Activated CD4-positive, alpha-beta T cell treated with anti-CD3 and anti-CD28 coated beads for 1 hour (primary cell): ENCODE results near the gene DOC2A.

Experiments
- DNase-seq: peaks from one replicate; pipeline ENCODE4 v3.0.0-alpha.2; 2020

The DOC2A gene

GRCh38 chr16:30003670-30004423 lies 7.0 kb downstream of the DOC2A start:
- DNase-seq, result no peak

DNA sequence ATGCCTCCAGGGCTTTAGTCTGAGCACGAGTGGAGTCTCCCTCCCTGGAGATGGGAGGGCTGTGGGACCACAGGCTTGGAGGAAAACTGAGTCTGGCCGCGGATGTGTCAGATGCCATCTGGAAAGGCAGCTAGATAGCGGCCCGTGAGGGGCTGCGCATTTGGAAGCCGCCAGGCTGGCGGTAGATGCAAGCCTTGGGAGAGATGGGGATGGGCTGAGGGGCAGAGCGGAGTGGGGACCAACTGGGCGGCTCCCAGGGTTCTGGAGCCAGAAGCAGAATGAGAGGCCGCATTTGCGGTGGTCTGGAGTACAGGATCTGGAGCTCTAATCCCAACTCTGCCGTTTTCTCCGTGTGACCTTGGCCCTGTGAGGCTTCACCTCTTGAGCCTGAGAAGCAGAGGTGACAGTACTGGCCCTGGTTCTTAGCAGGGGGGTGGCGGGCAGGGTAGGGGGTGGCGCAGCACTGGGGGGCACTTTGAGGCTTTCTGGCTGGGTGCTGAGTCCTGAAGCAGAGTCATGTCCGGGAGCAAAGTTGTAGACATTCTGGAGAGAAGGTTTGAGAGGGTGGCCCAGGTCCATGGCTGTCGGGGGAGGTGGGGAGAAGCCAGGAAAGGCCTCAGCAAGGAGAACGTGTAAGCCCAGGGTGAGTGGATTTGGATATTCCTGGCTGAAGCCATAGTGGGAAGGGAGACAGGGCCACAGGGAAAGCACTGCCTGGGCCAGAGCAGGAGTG lies 8.0 kb downstream of the DOC2A start:
- no peak for DNase-seq

- no peak for DNase-seq
Observed at GRCh38 chr16:30000735-30001631, 9.8 kb downstream of the DOC2A start.

DNA sequence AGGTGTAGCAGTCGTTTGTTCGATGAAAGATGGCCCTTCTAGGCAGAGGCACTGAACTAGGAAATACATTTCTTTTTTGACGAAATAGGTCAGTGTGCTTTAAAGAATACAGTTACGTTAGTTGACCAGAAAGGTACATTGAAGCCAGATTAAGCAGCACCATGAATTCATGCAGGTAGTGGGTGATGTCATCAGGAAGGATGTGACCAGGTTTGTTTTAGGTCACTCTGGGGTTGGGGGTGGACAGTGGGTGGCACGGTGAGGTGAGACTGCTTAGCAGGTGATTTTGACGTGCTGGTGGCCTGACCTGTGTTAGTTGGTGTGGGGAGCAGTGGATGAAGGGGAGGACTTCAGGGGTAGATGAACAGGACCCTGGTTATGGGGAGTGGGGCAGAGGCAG lies 11.2 kb downstream of the DOC2A start:
- DNase-seq, result no peak

GRCh38 chr16:29996766-29997250 lies 14.0 kb downstream of the DOC2A start:
- no peak for DNase-seq

DNA sequence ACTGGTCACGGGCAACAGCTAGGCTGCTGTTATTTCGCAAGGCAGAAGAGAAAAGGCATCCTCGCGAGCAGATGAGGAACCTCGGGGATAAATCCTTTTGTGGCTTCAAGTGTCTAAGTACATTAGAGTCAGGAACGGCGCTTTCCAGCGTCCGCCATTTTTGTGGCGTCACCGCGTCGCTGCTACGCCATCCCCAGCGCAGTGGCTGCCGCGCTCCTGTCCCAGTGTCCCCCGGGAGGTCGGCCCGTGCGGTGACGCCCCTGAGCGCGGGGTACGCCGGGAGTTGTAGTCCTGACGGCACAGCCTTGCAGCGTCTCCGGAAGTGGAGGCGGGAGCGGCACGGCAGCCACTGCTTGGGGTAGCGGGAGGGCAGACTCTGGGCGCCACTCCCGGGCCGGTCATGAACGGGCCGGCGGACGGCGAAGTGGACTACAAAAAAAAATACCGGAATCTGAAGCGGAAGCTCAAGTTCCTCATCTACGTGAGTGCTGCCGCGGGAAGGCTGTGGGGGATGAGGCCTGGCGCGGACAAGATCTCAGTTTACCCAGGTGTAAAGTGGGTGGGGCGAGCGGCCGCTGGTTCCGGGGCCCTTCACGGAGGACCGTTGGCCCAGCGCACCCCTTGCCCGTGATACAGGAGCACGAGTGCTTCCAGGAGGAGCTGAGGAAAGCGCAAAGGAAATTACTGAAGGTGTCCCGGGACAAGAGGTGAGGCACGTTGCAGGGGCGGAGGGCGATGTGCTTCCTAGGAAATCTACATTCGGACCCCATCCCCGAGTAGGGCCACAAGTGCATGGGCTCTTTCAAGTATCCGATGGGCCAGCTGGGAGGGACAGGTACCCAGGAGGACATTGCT lies 14.7 kb downstream of the DOC2A start, which contains the start of gene INO80E:
INO80E (plus strand) TSS at position 331 of the 855 bp plus-strand sequence; CDS start at position 401, 70 bp downstream.
- peak; percentile 99 for DNase-seq

DNA sequence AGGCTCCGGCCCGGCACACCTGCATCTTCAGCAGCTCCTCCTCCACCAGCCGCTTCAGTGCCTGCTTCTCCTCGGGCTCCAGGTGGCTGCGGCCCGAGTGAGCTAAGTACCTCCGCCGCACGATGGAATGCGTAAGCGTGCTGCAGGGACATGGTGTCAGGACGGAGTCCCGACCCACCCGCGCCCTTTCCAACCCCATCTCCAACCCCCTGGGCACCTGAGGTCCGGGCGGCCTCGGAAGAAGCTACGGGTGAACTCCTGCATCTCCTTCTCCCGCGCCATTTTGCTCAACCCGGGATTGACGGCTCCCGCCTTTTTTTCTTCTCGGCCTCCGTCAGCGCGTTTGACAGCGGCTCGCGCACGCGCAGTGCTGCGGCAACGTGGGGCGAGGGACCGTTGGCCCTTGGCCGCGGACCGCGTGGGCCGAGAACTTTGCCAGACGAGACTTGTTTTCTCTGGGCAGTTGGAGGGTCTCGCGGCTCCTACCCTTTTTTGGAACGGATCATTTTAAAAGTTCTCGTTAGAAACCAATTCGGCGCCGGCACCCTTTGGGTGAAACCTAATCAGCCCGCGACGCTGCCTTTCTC lies 15.4 kb downstream of the DOC2A start, which contains the start of gene HIRIP3:
HIRIP3 (minus strand) TSS at position 294 of the 587 bp plus-strand sequence; CDS start at position 282, 12 bp downstream.
- peak; percentile 73 for DNase-seq

GRCh38 chr16:29994600-29995323 lies 16.1 kb downstream of the DOC2A start:
- DNase-seq, result no peak

DNA sequence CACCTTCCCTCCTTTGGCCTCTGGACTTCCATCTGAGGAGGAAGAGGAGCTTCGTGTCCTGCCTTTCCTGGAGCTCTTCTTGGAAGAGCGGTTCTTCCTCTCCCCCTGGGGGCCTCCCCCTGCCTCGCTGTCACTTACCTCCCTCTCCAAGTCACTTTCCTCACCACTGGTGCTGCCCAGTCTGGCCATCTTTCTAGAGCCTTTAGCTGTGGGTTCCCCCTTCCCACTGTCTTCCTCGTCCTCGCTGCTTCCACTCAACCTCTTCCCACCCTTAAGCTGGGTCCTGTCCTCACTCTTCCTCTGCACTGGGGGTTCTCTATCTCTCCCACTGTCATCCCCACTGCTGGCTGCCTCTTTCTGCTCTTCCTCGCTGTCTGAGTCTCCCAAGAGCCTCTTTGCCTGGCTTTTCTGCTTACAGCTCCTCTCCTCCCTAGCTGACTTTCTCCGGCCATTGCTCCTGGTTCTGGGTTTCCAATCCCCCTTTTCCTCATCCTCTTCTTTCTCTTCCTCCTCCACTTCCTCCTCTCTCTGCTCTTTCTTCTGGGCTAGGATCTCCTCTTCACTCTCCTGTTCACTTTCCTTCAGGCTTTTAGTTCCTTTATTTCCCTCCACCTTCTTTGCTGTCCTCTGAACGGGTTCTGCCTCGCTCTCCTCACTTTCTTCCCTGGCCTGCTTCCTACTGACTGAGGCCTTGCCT lies 16.8 kb downstream of the DOC2A start:
- DNase-seq, result no peak

GRCh38 chr16:29993191-29993902 lies 17.5 kb downstream of the DOC2A start:
- no peak for DNase-seq

- DNase-seq, result no peak
Observed at GRCh38 chr16:29992344-29992967, 18.4 kb downstream of the DOC2A start.

DNA sequence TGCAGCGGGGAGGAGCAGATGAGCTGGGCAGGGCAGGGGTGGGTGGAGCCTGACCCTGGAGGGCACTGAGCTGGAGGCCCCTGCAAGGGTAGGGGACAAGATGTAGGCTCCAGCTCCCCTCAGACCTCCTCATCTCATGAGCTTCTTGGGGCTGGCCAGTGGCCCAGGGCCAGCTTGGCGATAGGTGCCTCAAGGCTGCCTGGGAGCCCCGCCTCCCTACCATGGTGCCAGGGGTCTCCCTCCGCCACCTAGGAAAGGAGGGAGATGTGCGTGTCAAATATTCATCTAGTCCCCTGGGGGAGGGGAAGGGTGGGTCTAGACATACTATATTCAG lies 19.3 kb downstream of the DOC2A start:
- DNase-seq, result no peak

- DNase-seq, result no peak
Observed at GRCh38 chr16:29990883-29991570, 19.8 kb downstream of the DOC2A start.

- no peak for DNase-seq
Observed at GRCh38 chr16:29990034-29990433, 20.8 kb downstream of the DOC2A start.

- DNase-seq, result no peak
Observed at GRCh38 chr16:29989111-29989858, 21.5 kb downstream of the DOC2A start.

DNA sequence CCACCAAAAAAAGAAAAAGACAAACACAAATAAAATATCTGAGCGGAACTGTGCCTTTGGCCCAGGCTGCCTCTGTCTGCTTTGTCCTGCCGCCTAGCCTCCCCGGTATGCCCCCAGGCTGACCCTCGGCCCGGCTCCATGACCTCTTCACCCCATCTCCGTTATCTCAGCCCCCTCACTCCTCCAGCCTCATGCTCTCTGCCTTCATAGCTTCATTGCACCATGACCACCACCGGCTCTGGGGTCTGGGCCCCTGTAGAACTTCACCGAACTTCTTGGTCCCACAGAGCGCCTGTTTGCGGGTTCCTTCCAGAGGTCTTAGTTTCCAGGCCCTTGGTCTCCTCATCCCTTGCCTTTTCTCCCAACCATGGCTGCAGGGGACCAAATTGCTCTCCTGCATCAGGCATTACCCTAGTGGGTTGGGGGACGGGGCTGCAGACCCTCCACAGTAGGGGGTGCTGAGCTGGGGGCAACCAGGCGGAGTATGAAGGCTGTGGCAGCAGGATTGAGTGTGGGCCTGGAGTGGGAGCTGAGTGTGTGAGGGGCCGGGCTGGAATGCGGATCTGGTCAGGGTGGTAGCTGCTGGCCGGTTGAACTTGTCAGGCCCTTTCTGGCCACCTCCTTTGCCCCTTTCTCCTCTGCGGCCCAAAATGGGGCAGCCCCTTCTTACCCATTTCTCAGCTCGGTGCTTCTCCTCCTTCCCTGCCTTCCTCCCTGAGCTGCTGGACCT lies 22.3 kb downstream of the DOC2A start:
- DNase-seq, result no peak
